Activated CD4-positive, alpha-beta T cell treated with anti-CD3 and anti-CD28 coated beads, Interleukin-10, Interleukin-2, amounts not matched to agents 100 ng/mL and 50 ng/mL, durations not matched to agents 16 hours and 8 hours (primary cell): Measurements from ENCODE around the gene HMG20A.

Experiments used
- DNase-seq: peaks from one replicate; pipeline ENCODE4 v3.0.0-alpha.2; 2020

The HMG20A gene

DNA sequence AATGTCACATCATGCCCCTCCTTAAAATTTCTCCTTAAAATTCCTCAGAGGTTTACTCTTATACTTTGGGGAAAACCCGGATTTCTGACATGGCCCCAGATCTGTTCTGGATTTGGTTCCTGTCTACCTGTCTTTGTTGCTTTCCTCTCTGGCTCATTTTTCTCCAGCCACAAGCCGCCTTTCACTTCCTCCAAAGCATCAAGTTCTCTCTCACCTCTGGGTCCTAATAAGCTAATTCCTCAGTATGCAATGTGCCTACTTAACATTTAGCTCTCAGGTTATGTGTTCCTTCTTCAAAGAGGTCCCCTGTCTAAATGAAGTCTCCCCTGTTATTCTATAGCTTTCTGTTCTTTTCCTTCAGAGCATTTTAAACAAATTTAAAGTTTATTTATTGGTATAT is 16.1 kb downstream of the HMG20A start:
- no peak for DNase-seq

- DNase-seq: no peak
Observed at GRCh38 chr15:77437264-77437663, 16.6 kb downstream of the HMG20A start.

GRCh38 chr15:77440378-77440999 is 19.8 kb downstream of the HMG20A start:
- peak; percentile 28 for DNase-seq

DNA sequence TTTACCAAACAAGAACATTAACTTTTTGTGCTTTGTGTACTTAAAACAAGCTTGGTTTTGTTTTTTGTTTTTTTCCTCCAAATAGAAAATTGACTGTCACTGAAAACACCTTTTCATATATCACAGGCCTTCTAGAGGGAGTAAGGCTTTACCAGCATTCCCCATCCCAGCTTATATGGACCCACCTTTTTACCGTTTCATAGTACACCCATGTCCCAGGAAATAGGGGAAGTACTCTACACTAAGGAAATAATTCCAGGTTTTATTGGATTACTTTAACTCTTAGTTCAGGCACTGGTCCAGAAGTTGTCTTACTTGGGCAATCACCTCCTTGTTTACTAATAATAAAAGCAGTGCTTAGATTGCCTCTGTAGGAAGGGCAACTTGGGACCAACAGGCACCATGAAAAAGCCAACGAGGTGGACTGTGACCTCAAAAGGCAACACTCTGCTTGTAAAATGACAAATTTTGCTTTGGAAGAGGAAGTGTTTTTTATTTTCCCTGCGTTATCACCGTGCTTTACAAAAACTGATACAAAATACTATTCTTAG is 26.2 kb downstream of the HMG20A start:
- DNase-seq: no peak

DNA sequence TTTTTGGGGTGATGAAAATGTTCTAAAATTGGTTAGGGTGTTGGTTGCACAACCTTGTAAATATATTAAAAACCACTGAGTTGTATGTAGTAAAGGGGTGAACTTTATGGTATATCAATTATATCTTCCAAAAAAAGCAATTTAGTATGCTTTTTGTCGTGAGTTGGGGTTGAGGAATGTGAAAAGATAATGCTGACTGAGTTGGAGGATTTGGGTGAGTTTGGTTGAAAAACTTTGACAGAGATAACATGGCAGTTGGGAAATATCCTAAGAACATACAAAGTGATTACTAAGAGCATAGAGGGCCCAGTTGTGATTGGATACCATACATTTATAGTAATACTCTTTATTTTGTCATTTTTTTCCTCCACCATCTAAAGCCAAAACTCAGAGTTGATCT is 33.6 kb downstream of the HMG20A start:
- DNase-seq: no peak

DNA sequence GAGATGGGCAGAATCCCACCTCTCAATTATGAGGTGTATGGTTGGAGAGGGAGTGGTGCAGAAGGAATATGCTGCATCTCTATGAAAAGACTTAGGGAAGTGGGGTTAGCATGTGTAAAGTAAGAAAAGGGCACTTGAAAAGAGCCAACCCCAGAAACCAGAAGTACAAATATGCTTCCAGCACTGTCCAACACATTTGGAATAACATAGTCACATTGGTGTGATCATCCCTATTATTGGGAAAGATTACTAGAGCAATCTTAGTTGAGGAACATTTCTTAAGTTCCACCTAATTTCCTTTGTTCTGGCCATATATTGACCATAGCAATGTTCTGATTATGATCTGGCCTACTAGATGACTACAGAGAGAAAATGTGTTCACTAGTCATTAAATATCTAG is 34.3 kb downstream of the HMG20A start:
- no peak for DNase-seq

- DNase-seq: no peak
Observed at GRCh38 chr15:77455696-77456321, 35.1 kb downstream of the HMG20A start.

GRCh38 chr15:77456746-77457145 is 36.1 kb downstream of the HMG20A start:
- no peak for DNase-seq

DNA sequence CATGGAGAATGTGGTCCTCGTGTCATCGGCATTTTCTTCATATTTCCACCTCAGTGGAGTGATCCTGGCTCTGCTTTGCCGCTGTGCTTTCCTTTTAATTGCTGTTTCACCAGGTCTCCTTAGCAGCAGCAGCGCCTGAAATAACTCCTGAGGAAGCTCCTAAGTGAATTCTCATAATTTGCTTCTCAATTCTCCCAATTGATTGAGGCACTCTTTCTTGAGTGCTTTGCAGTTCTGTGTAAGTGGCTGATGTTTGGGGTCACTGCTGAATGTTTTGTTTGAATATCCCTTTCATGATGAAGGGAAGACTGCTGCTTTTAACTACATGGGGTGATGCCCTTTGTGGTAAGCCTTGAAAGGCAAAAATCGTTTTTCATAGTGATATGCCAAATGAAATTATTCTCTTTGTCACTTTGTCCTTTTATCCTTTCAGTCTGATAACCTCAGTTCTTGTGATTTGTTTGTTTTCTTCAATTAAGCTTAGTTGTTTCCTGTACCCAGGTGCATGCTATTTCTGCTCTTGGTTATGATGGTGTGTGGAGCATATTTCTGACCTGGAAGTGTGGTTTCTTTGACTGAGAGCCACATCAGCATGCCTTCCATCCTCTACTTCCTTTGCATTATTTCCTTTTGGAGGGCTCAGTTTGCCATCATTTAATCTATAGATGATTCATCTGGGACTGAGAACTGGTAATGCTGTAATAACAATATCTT is 36.7 kb downstream of the HMG20A start:
- DNase-seq: peak; percentile 48

DNA sequence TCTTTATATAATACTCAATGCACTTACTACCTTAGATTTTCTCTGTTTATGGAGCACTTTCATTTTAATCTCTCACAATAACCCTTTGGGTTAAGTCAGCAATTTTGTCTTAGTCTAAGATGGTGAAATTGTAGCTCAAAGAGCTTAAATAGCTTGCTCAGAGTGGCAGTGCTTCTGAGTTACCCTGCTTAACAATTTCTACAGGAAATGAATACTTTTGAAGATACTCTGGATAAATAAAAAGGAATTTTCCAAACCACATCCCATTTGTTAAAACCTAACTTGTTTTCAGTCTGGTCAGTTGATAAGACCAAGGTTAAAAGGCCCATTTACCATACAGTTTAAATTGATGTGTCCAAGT is 37.2 kb downstream of the HMG20A start:
- DNase-seq: no peak

- DNase-seq: no peak
Observed at GRCh38 chr15:77459031-77459430, 38.3 kb downstream of the HMG20A start.

DNA sequence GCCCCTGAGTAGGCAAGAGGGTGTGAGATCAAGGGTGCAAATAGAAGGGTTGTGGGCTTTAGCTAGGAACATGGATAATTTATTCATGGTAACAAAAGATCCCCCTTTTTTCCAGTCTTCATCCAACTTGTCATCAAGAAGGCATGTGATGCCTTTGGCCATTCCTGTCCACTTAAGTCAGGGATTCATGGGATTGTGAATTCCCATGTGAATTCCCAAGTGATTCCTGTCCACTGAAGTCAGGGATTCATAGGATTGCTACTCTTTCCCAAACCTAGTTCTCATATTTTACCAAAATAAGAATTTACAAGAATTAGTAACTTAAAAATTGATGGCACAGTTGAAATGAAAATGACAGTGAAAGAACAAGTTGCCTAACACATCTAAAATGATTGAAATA is 40.8 kb downstream of the HMG20A start:
- DNase-seq: no peak

- DNase-seq: no peak
Observed at GRCh38 chr15:77464129-77464865, 43.6 kb downstream of the HMG20A start.

GRCh38 chr15:77466521-77466920 is 45.8 kb downstream of the HMG20A start:
- no peak for DNase-seq

DNA sequence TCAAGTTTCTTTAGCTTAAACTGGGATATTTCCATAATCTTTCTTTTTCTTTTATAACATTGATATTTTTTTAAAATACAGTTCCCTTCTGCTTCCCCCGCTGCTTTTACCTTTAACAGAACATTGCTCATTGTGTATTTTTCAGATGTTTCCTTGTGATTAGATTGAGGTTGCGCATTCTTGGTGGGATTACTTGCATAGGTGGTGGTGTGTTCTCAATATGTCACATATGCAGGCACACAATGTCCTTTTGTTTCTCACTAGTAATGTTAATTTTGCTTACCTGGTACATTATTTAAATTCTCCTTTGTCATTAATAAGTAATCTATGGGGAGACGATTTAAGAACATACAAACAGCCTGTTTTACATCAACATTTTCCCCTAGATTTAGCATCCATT is 48.2 kb downstream of the HMG20A start:
- DNase-seq: no peak

DNA sequence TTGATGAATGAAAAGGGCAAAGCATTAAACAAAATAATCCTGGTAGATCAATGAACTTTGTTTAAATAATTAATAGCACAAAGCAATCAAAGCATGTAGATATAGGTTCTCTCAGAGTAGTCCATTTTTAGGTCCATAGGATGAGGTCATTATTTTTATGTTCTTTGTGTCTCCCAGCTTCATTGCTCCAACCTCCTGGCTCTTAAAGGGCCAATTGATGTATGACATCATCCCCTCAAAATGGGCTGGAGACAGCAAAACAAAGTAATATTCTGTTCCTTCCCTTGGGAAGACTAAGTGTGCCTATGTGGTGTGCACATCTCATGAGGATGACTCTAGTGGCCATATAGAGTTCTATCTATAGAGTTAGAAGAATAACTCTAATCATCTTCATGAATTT is 49.5 kb downstream of the HMG20A start:
- no peak for DNase-seq

DNA sequence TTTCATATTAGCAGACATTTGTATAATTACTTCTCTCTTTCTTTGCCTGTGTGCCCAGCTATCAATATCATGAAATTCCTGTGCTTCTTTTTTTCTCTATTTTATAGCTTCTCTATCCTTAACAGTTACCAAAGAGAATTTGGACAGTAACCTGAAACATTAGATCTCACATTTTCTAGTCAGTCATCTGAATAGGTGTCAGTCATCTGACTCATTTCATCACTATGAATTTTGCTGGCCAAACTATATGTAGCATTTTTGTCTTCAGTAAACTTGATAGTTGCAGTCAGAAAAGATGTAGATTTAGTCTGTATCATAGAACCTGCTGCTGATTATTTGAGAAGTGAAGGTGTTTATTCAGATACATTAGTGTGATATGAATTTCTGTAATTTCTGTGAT is 52.6 kb downstream of the HMG20A start:
- peak; percentile 26 for DNase-seq

GRCh38 chr15:77474310-77474988 is 53.8 kb downstream of the HMG20A start:
- DNase-seq: no peak

DNA sequence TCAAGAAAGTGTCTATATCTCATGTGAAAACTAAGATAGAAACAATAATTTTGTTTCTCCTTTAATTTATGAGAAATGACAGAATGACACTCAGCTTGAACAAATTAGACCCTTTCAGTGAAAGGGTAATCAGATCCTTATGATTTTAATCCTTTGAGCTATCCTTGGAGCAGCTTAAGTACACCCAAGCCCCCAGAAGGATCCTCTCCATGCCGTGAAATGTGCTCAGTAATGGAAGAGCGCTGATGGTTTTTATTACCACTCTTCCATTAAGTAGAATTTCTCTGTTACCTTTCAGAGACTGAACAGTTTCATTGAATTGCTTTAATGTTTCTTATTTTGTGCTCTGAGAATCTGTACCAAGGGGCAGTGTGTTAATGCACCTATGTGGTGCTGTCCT is 54.3 kb downstream of the HMG20A start:
- DNase-seq: no peak

DNA sequence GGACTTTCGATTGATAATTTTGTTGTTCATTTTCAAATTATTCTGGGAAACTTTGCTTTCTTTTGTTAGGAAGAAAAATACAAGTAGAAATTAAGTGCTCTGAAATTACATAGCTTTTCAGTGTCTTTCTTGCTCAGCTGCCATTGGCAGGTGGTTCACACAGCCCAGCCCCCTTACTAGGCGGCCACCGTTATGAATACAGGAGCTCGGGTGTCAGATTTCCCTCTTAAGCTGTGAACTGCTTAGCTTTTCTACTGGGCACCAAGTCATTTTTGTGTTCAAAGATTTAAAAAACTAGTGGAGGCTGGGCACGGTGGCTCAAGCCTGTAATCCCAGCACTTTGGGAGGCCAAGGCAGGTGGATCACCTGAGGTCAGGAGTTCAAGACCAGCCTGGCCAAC is 55.2 kb downstream of the HMG20A start:
- no peak for DNase-seq

DNA sequence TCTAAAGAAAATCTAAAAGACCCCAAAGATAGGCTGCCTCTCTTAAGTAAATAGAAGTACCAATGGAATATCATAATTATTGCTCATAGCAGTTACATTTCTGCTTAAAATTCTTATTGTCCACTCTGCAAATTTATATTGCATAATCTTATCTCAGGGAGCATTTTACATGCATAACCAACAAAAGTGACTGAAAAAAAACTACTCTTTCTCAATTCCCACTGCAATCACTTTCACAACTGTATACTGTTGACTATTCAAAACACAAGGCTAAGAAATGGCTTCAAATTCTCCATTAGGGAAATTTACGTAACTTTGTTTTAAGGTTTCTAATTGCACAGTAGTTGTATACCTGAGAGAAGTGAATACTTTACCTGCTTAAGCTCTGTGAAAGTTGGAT is 56.3 kb downstream of the HMG20A start:
- DNase-seq: no peak

- no peak for DNase-seq
Observed at GRCh38 chr15:77478051-77478450, 57.4 kb downstream of the HMG20A start.

GRCh38 chr15:77479015-77479414 is 58.3 kb downstream of the HMG20A start:
- DNase-seq: peak; percentile 36
